ENCODE measurements around the gene EMX2.

The EMX2 gene

GRCh38 chr10:117544711-117545140 is 2.2 kb downstream of the EMX2 start:
- Mint-ChIP-seq H3K27me3 (peaks cover 100% of the 10 kb centered on the region), H3K4me3 (no peak overlapping the region), H3K36me3 (peaks cover 3% of the 10 kb centered on the region), H3K4me1 (peaks cover 17% of the 10 kb centered on the region), H3K27ac (peak overlapping the region; percentile 80), H3K9me3 (no peaks in the 10 kb centered on the region)
- DNase-seq, result no peak
- CTCF ChIA-PET, result interaction anchor here (0.6 kb wide), 1 partner anchor 194 kb away, joined by 3 read pairs; no protein-coding TSS in a partner anchor

DNA sequence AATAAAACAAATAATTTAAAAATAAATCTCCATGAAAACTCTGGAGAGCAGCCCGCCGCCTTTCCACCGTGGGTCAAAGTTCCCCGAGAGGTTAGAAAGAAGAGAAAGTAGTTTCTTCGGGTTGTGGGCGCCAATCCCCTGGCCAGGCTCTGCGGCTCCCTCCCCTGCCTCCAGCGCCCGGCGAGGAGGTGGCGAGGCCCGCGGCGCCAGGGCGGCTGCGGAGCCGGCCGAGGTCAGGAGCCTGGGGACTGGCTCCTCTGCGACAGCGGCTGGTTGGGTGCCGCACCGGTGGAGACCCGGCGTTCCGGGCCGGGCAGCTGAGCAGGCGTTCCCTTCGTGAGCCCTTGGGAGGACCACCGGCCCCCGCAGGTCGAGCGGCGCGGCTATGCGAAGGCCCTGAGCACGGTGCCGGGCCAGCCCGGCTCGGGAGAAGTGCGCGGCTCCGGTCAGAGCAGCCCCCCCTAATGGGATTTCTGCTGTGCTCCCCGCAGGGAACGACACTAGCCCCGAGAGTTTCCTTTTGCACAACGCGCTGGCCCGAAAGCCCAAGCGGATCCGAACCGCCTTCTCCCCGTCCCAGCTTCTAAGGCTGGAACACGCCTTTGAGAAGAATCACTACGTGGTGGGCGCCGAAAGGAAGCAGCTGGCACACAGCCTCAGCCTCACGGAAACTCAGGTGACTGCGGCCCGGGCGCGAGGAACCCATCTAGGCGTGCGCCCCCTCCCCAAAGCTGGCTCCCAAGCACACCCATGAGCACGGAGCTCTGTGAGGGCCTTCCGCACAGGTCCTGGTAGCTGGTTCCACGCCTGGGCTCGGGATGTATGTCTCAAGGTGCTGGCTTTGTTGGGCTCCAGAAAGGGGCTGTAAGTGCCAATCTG is 2.8 kb downstream of the EMX2 start:
- Mint-ChIP-seq H3K4me1 (peaks cover 17% of the 10 kb centered on the region), H3K27ac (no peak overlapping the region)

DNA sequence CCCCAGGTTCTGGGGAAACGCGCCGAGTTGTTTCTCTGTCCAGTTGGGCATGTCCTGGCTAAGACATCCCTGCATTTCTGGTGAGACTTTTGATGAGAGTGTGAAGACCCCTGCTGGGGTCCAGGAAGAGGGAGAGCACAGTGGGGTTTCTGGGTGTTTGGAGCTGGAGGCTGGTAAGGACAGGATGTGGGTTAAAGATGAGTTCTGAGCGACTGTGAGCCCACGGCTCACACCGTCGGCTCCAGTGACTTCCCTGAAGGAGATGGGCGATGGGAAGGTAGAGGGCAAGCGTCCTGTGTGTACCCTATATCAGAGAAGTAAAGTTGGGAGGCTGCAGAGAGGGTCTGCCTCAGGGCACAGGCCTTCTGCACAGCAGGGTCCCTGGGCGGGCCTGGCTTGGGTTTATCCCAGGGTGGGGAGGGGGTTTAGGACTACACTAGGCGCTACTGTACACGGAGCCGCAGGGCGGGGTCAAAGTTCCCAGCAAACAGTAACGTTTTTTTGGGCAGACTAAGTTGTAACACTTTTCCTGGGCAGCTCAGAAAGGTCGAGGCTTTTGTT is 3.6 kb downstream of the EMX2 start:
- H3K36me3 Mint-ChIP-seq, result peaks cover 3% of the 10 kb centered on the region
- CTCF ChIA-PET, result no interaction called here

More for the DNA sequence above, 2.8 kb downstream of the EMX2 start:
- peaks cover 3% of the 10 kb centered on the region for H3K36me3 Mint-ChIP-seq
- CTCF ChIA-PET, result no interaction called here
- no peak for DNase-seq
- peaks cover 100% of the 10 kb centered on the region for H3K27me3 Mint-ChIP-seq
- H3K4me3 Mint-ChIP-seq, result no peak overlapping the region
- no peaks in the 10 kb centered on the region for H3K9me3 Mint-ChIP-seq

GRCh38 chr10:117546581-117547015 is 4.1 kb downstream of the EMX2 start:
- H3K9me3 Mint-ChIP-seq, result no peaks in the 10 kb centered on the region
- CTCF ChIA-PET, result no interaction called here
- no peak for DNase-seq
- no peak overlapping the region for H3K27ac Mint-ChIP-seq
- H3K27me3 Mint-ChIP-seq, result peaks cover 100% of the 10 kb centered on the region
- H3K4me3 Mint-ChIP-seq, result no peak overlapping the region
- H3K36me3 Mint-ChIP-seq, result peaks cover 3% of the 10 kb centered on the region
- H3K4me1 Mint-ChIP-seq, result peaks cover 17% of the 10 kb centered on the region

More for the DNA sequence above, 3.6 kb downstream of the EMX2 start:
- H3K9me3 Mint-ChIP-seq, result no peaks in the 10 kb centered on the region
- peaks cover 17% of the 10 kb centered on the region for H3K4me1 Mint-ChIP-seq
- H3K4me3 Mint-ChIP-seq, result no peak overlapping the region
- peaks cover 100% of the 10 kb centered on the region for H3K27me3 Mint-ChIP-seq
- no peak for DNase-seq
- peak overlapping the region; percentile 71 for H3K27ac Mint-ChIP-seq

DNA sequence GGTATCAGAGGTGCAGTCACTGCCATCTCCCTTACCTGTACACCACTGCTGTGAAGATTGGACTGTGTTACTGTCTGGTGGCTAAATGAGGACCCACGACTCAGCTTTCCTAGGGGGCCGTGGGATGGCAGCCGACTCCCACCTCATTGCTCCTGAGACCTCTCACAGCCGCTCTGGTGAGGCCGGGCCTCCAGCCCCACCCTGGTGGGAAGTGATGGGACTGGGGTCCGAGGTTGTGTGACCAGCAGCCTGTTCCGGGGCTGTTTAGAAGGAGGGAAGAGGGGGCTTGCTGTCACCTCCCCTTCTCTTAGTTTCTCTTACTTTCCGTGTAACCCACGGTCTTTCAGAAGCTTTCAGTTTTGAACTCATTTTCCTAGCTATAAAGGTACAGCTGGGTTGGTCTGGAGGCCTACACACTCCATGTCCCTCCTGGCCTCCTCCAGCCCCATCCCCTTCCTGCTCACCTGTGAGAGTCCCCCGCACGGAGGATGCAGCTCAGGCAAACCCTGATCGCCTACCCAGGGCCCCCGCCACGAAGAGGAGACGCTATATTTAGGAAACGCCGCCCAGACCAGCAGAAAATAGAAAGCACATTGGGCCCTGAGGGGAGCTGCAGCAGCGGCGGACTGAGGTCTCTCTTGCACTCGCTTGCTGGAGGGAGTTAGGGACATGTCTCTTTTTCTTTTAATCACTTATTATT is 4.6 kb downstream of the EMX2 start:
- H3K27me3 Mint-ChIP-seq, result peaks cover 100% of the 10 kb centered on the region
- peaks cover 17% of the 10 kb centered on the region for H3K4me1 Mint-ChIP-seq
- no peak overlapping the region for H3K4me3 Mint-ChIP-seq
- H3K36me3 Mint-ChIP-seq, result peaks cover 2% of the 10 kb centered on the region
- peak overlapping the region; percentile 58 for H3K27ac Mint-ChIP-seq
- no peaks in the 10 kb centered on the region for H3K9me3 Mint-ChIP-seq
- DNase-seq, result no peak
- CTCF ChIA-PET, result interaction anchor here (1.0 kb wide), 1 partner anchor 11 kb away, joined by 3 read pairs; no protein-coding TSS in a partner anchor

GRCh38 chr10:117547716-117548668 is 5.4 kb downstream of the EMX2 start:
- peak overlapping the region; percentile 58 for H3K27ac Mint-ChIP-seq
- CTCF ChIA-PET, result interaction anchor here (1.0 kb wide), 1 partner anchor 11 kb away, joined by 3 read pairs; no protein-coding TSS in a partner anchor

GRCh38 chr10:117549100-117549585 is 6.6 kb downstream of the EMX2 start:
- no peaks in the 10 kb centered on the region for H3K9me3 Mint-ChIP-seq
- H3K27ac Mint-ChIP-seq, result peak overlapping the region; percentile 0
- H3K36me3 Mint-ChIP-seq, result peaks cover 2% of the 10 kb centered on the region
- no peak for DNase-seq
- no peak overlapping the region for H3K4me3 Mint-ChIP-seq
- H3K4me1 Mint-ChIP-seq, result peaks cover 20% of the 10 kb centered on the region
- CTCF ChIA-PET, result no interaction called here
- H3K27me3 Mint-ChIP-seq, result peaks cover 100% of the 10 kb centered on the region

More at GRCh38 chr10:117547716-117548668, 5.4 kb downstream of the EMX2 start:
- Mint-ChIP-seq H3K4me3 (peak overlapping the region; percentile 12), H3K4me1 (peaks cover 21% of the 10 kb centered on the region), H3K9me3 (no peaks in the 10 kb centered on the region), H3K36me3 (peaks cover 2% of the 10 kb centered on the region), H3K27me3 (peaks cover 100% of the 10 kb centered on the region)
- DNase-seq, result no peak

GRCh38 chr10:117550076-117550475 is 7.5 kb downstream of the EMX2 start:
- H3K27ac Mint-ChIP-seq, result no peak overlapping the region
- no peak overlapping the region for H3K4me3 Mint-ChIP-seq
- H3K27me3 Mint-ChIP-seq, result peaks cover 100% of the 10 kb centered on the region
- H3K4me1 Mint-ChIP-seq, result peaks cover 17% of the 10 kb centered on the region
- no peak for DNase-seq
- no peaks in the 10 kb centered on the region for H3K9me3 Mint-ChIP-seq
- peaks cover 2% of the 10 kb centered on the region for H3K36me3 Mint-ChIP-seq
- CTCF ChIA-PET, result interaction anchor here (1.3 to 1.6 kb wide), 2 partner anchors 12 to 16 kb away, joined by 4 to 7 read pairs; no protein-coding TSS in a partner anchor

- Mint-ChIP-seq H3K27me3 (peaks cover 100% of the 10 kb centered on the region), H3K4me1 (peaks cover 17% of the 10 kb centered on the region), H3K27ac (peak overlapping the region; percentile 8), H3K4me3 (no peak overlapping the region), H3K9me3 (no peaks in the 10 kb centered on the region), H3K36me3 (peaks cover 2% of the 10 kb centered on the region)
- CTCF ChIA-PET, result interaction anchor here (1.3 to 1.6 kb wide), 2 partner anchors 13 to 17 kb away, joined by 4 to 7 read pairs; no protein-coding TSS in a partner anchor
- no peak for DNase-seq
Observed at GRCh38 chr10:117550599-117551329, 8.2 kb downstream of the EMX2 start.

DNA sequence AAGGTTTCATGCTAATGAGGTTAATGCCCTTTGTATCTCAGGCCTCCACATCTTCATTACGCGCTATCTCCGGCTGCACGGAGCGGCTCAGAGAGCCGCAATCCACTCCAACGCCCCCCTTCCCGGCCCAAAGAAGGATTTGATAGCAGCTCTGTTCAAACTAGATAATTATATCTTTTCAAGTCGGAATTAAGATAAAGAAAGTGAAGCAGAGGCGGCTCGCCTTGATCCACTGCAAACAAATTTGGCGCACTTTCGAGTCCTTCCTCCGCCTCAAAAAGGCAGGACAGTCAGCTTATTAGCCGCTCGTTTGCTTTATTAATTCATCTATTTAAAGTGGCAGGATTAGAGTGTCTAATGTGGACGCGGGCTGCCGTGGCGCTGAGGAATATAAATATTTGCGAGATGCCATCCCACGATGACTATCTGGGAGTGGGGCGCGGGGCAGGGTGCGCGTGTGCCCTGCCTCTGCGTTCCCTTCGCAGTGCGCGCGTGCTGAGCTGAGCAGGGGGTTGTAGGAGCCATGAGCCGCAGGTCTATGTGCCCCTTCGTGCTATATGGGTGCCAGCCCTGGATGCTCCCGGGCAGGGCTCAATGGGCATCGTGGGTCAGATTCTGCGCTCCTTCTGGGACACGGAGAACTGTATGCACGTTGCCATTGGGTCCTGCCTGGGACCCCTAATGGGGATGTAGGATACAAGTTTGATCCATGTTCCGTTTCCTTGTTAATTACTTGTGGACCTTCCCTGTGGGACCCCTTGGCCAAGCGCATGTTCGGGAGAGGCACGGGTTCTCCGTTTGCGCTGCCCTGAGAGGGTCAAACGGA is 9.0 kb downstream of the EMX2 start:
- CTCF ChIA-PET, result interaction anchor here (1.3 to 1.6 kb wide), 2 partner anchors 14 to 18 kb away, joined by 4 to 7 read pairs; no protein-coding TSS in a partner anchor
- Mint-ChIP-seq H3K4me1 (peaks cover 13% of the 10 kb centered on the region), H3K36me3 (peaks cover 2% of the 10 kb centered on the region), H3K9me3 (no peaks in the 10 kb centered on the region), H3K27ac (peak overlapping the region; percentile 64), H3K4me3 (no peak overlapping the region), H3K27me3 (peaks cover 98% of the 10 kb centered on the region)
- no peak for DNase-seq

DNA sequence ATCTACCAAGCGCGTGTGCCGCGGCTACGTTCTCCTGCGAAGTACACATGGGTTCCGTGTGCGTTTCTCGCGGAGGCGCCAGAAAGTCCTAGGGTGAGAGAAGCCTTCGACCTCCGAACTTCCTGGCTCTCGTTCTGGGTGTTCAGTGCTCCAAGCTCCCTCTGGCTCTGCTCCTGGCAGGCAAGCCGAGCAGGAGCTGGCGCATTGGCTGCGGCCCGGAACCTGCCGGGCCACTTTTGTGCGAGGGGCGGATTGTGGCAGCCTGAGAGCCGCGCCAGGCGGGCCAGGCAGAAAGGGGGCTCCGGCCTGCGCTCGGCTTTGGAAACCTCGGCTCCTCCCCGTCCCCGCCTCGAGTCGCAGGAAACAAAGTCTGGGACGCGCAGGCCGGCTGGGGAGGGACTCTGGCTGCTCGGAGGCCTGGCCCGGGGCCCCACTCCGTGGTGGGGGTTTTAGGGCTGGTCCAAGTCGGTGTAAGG is 9.6 kb downstream of the EMX2 start:
- Mint-ChIP-seq H3K9me3 (no peaks in the 10 kb centered on the region), H3K4me3 (no peak overlapping the region), H3K27ac (peak overlapping the region; percentile 64), H3K27me3 (peaks cover 92% of the 10 kb centered on the region), H3K36me3 (peaks cover 2% of the 10 kb centered on the region), H3K4me1 (peaks cover 13% of the 10 kb centered on the region)
- no peak for DNase-seq
- CTCF ChIA-PET, result interaction anchor here (1.0 kb wide), 1 partner anchor 381 kb away, joined by 3 read pairs; no protein-coding TSS in a partner anchor

DNA sequence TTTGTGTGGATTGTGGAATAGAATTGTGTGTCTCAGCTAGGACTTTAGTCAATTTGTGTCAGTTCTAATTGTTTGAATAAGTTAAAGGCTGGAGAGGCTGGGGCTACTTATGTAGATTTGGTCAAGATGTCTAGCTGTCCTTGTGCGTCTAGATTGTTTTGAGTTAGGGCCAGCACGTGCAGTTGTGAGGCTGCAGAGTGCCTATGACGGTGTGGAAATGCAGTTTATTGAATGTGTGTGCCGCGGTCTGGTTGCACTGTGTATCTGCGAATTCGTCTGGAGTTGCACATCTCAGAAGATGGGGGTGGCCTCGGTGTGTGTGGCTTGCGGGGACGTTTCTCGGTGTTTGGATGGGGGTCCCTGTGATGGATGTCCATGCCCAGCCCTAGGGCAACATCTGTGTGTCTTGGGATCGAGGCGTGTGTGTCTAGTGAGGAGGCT is 10.2 kb downstream of the EMX2 start:
- no peaks in the 10 kb centered on the region for H3K9me3 Mint-ChIP-seq
- CTCF ChIA-PET, result interaction anchor here (1.0 to 1.5 kb wide), 2 partner anchors 56 to 382 kb away, joined by 3 read pairs; no protein-coding TSS in a partner anchor
- H3K36me3 Mint-ChIP-seq, result peaks cover 2% of the 10 kb centered on the region
- H3K27ac Mint-ChIP-seq, result peak overlapping the region; percentile 69
- no peak for DNase-seq
- peaks cover 13% of the 10 kb centered on the region for H3K4me1 Mint-ChIP-seq
- H3K27me3 Mint-ChIP-seq, result peaks cover 87% of the 10 kb centered on the region
- no peak overlapping the region for H3K4me3 Mint-ChIP-seq
